Measurements from ENCODE around the gene RAPGEF3.

GRCh38 chr12:47776471-47777143, 17.9 kb upstream of the RAPGEF3 start:
- TF ChIP-seq CTCF (conservative IDR thresholded peaks at IDR 0.05) (no peak), EZH2 (IDR thresholded peaks at IDR 0.05; ENCODE audit: low read depth) (no peak)

Data from PC-9 (cell line).